HG03565 (cell line): ENCODE results near the gene KCTD12.

ENCODE experiments used
- ATAC-seq: cut with Tn5 transposase; IDR thresholded peaks from one replicate; pipeline ENCODE4 v1.9.1; 2021; ENCODE audit warnings: mild to moderate bottlenecking, moderate library complexity; ENCODE audit not compliant: unreplicated experiment

KCTD12 gene

DNA sequence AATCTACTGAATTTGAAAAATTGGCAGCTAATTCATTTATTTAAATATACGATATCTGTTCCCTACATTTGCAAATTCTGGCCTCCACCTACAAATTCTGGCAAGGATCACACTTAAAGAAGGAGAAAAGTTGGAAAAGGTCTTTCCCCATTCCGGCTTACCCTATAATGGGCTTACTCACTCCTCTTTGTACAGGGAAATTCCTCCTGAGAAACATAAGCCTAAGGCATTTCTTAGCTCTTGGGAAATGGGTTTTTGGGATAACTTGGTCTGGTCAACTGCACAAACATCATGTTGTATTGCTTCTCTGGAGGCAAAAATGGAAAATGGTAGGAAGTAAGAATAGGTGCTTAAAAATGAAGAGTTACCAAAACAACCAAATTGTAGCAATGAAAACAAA, 25.5 kb downstream of the KCTD12 start:
- no peak for ATAC-seq

- ATAC-seq = no peak
These were observed 31.3 kb downstream of the KCTD12 start for GRCh38 chr13:76854894-76855293.

DNA sequence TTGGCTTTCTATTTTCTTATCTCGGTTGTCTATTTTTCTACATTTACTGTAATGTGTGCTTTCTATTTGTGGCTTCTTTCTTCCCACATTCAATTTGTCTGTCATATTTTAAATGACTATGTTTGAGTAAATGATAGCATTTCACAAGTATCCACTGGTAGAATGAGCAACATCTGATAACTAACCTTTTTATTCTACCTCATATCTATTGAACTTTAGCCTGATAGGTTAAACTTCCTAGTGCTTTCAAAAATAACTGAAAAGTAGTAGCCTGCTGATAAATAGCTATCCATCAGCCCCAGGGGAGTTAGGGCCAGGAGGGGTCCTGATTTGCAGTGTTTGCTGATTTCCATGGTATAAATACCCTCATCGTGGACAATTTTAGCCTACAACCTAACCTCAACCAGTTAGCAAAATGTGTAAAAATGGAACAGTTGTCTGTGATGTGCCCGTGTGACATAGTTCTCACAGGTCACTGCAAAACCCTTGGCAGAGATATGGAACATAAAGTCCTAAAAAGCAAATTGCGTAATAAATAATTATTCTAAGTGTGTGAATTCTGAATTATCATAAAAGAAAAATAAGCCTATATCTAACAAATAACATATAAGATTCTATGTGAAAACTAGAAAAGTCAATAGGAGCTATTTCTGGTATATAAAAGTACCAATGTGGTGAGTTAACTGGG, 32.1 kb downstream of the KCTD12 start:
- ATAC-seq = no peak

- no peak for ATAC-seq
These were observed 32.7 kb downstream of the KCTD12 start for GRCh38 chr13:76853481-76853880.

DNA sequence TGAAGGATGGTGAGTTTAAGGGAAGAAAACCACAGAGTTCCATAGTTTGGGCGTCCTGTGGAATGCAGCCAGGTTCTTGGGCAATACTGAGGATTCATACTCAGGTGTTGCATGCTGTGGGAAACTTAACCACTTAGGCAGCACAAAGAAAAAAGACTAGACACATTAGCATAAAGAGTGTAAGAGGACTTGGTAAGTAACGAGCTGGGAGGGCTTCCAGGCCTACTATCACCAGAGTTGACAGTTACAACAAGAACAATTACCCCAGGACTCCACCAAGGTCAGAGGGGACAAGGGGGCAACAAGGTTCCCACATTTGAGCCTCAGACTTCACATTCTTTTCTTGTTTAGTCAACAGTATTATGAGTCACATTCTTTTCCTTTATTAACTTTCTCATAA, 33.2 kb downstream of the KCTD12 start:
- ATAC-seq = no peak

DNA sequence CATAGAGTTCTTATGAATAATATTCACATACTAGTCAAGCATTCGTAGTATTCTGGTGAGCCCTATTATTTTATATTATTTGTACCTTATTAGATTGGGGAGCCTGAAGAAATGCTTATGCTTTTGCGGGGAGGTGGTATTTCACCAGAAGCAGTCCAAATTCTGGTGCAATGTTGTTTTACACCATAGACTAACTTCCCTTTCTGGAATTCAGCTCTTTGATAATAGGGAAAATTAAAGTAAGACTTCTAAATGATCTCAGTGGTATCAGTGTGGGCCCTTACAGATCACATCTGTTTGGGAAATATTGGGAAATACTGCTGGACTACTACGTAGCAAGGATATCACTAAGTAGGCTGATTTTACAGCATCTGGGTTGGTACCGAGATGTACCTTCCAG, 34.2 kb downstream of the KCTD12 start:
- no peak for ATAC-seq

DNA sequence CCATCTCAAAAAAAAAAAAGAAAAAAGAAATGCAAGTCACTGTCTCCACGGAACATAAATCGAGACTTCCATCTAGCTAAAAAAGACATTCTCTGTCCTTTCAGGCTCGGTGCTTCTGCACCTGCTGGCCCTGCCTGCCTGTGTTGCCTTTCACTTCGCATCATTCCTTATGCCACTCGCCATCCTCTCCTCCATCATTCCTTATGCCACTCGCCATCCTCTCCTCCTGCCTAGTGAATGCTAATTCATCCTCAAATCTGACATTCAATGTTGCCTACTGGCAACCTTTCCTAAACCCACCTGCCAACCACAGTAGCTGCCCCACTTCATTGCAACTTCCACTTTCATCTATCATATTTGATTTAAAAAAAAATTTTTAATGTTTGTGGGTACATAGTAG, 36.7 kb downstream of the KCTD12 start:
- no peak for ATAC-seq

DNA sequence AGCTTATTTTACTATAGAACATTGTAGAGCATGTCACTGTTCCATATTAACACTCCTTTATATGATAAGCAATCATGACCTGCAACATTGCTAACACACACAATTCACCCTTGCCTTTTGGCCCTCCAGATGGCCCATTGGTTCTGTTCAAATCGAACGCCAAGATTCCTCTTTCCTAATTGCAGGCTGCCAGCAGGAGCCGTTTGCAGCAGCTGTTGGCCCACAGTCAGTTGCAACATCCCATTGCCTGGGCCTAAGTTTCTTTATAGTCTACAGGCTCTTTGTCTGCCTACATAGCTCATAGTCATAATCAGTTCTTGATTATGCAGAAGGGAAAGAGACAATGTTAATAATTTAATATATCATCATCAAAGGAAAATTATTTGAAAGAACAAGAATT, 37.6 kb downstream of the KCTD12 start:
- ATAC-seq = no peak

DNA sequence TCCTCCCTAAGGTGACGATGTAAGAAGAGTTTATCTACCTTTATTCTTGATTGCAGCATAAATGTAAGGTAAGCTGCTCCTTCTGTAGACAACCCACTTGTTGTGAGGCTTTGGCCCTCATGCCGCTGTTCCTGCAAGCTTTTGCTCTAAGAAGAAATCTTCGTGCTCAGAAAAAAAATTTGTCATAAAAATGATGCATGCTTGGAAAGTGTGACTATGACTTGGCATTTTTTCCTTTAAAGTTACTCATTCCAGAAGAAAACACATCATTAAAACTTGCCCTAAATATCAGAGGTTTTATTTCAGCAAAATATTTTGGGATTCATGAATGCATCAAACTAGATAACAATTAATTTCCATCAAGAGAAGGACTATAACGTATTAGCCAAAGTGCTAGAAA, 39.8 kb downstream of the KCTD12 start:
- ATAC-seq = no peak

DNA sequence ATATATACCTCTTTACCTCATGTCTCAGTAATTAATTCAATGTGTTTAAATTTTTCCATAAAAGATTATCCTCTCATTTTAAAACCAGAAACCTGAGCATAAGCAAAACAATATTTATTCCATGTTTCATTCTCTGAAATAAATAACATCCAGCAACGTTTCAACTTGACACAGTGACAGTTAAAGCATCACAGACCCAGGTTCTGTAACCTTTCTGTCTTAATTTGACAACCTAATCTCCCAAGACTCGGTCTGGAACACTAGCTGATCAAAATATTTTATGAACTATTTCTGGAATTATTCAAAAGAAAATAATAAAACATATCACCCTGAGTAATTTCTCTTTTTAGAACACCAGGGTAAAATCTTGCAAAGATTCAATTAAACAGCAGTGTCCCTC, 40.3 kb downstream of the KCTD12 start:
- no peak for ATAC-seq

- no peak for ATAC-seq
These were observed 40.8 kb downstream of the KCTD12 start for GRCh38 chr13:76845367-76845766.

GRCh38 chr13:76837801-76838200, 48.4 kb downstream of the KCTD12 start:
- ATAC-seq = no peak

GRCh38 chr13:76836311-76836710, 49.9 kb downstream of the KCTD12 start:
- no peak for ATAC-seq

GRCh38 chr13:76833441-76833954, 52.7 kb downstream of the KCTD12 start:
- no peak for ATAC-seq

- no peak for ATAC-seq
These were observed 53.8 kb downstream of the KCTD12 start for GRCh38 chr13:76832258-76832988.

- ATAC-seq = no peak
These were observed 55.4 kb downstream of the KCTD12 start for GRCh38 chr13:76830805-76831204.
